Sigmoid colon (tissue), 4 donors: ENCODE measurements around the gene HK2.

Experiments used
- EP300 ChIP-seq, 4 donors: sonication (generic); formaldehyde crosslinking; IDR thresholded peaks; one replicate each; pipeline ENCODE4 v1.6.1; 2017; ENCODE audit warnings: antibody characterized with exemption in 4 of 4
- POLR2A ChIP-seq, 2 donors: fragments of 450-650 bp; IDR thresholded peaks; one replicate each; pipeline ENCODE4 v1.6.1; 2016; ENCODE audit warnings: antibody characterized with exemption in 2 of 2, mild to moderate bottlenecking in 2 of 2, moderate library complexity in 2 of 2
- POLR2AphosphoS5 ChIP-seq, 4 donors: sonication (generic); formaldehyde crosslinking; IDR thresholded peaks; one replicate each; pipeline ENCODE4 v1.6.1; 2017; ENCODE audit warnings: antibody characterized with exemption in 4 of 4
- TF ChIP-seq, protein P1 (sequence below), 4 experiments: fragments of 450-650 bp in 3 of 4; fragments of 200-600 bp in 1 of 4; IDR thresholded peaks; one replicate each; pipeline ENCODE4 v1.5.1; 2016 to 2019; ENCODE audit warnings: antibody characterized with exemption in 4 of 4, mild to moderate bottlenecking in 3 of 4, moderate library complexity in 2 of 4

GRCh38 chr2:74930811-74931486 lies 97.0 kb downstream of the HK2 start:
- TF ChIP-seq POLR2AphosphoS5 (IDR thresholded peaks at IDR 0.05): no peak
- no peak for TF ChIP-seq EP300 (IDR thresholded peaks at IDR 0.05)
- TF ChIP-seq, protein P1, sequence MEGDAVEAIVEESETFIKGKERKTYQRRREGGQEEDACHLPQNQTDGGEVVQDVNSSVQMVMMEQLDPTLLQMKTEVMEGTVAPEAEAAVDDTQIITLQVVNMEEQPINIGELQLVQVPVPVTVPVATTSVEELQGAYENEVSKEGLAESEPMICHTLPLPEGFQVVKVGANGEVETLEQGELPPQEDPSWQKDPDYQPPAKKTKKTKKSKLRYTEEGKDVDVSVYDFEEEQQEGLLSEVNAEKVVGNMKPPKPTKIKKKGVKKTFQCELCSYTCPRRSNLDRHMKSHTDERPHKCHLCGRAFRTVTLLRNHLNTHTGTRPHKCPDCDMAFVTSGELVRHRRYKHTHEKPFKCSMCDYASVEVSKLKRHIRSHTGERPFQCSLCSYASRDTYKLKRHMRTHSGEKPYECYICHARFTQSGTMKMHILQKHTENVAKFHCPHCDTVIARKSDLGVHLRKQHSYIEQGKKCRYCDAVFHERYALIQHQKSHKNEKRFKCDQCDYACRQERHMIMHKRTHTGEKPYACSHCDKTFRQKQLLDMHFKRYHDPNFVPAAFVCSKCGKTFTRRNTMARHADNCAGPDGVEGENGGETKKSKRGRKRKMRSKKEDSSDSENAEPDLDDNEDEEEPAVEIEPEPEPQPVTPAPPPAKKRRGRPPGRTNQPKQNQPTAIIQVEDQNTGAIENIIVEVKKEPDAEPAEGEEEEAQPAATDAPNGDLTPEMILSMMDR (IDR thresholded peaks at IDR 0.05): no peak
- no peak for TF ChIP-seq POLR2A (IDR thresholded peaks at IDR 0.05)
